Erythroblast (primary cell): ENCODE measurements around the gene GALNT10.

Experiments
- GATA1 ChIP-seq: IDR thresholded peaks from 2 replicates; pipeline ENCODE4 v1.6.1; 2011; ENCODE audit warnings: low read depth, mild to moderate bottlenecking, control low read depth, low read length, moderate library complexity
- POLR2A ChIP-seq: IDR thresholded peaks from 2 replicates; pipeline ENCODE4 v1.6.1; 2011; ENCODE audit warnings: mild to moderate bottlenecking, low read length

GRCh38 chr5:154176181-154176580, 14.4 kb upstream of the GALNT10 start:
- TF ChIP-seq POLR2A (no peak), GATA1 (no peak)
